HG02852 (cell line): ENCODE measurements around the gene SF3A1.

Experiments
- ATAC-seq: cut with Tn5 transposase; IDR thresholded peaks from one replicate; pipeline ENCODE4 v1.9.1; 2021; ENCODE audit warnings: mild to moderate bottlenecking, moderate library complexity; ENCODE audit not compliant: unreplicated experiment

The SF3A1 gene

GRCh38 chr22:30326255-30326705 is 30.4 kb downstream of the SF3A1 start:
- ATAC-seq, result peak; percentile 28

- ATAC-seq, result no peak
Measured at GRCh38 chr22:30325724-30326254, 30.9 kb downstream of the SF3A1 start.

- no peak for ATAC-seq
Measured at GRCh38 chr22:30325065-30325720, 31.5 kb downstream of the SF3A1 start.

GRCh38 chr22:30324014-30324730 is 32.5 kb downstream of the SF3A1 start:
- no peak for ATAC-seq

- ATAC-seq, result no peak
Measured at GRCh38 chr22:30323246-30323645, 33.4 kb downstream of the SF3A1 start.

GRCh38 chr22:30321461-30321860 is 35.2 kb downstream of the SF3A1 start:
- no peak for ATAC-seq

- no peak for ATAC-seq
Measured at GRCh38 chr22:30320021-30320556, 36.6 kb downstream of the SF3A1 start.

- no peak for ATAC-seq
Measured at GRCh38 chr22:30318799-30319419, 37.8 kb downstream of the SF3A1 start.

- no peak for ATAC-seq
Measured at GRCh38 chr22:30317778-30318177, 38.9 kb downstream of the SF3A1 start.

- ATAC-seq, result no peak
Measured at GRCh38 chr22:30315962-30316576, 40.6 kb downstream of the SF3A1 start.

- ATAC-seq, result peak; percentile 43
Measured at GRCh38 chr22:30314915-30315314, 41.8 kb downstream of the SF3A1 start.

- ATAC-seq, result no peak
Measured at GRCh38 chr22:30313527-30314363, 42.9 kb downstream of the SF3A1 start.

GRCh38 chr22:30312053-30312452 is 44.6 kb downstream of the SF3A1 start:
- ATAC-seq, result no peak

GRCh38 chr22:30310881-30311771 is 45.6 kb downstream of the SF3A1 start:
- no peak for ATAC-seq

GRCh38 chr22:30309951-30310741 is 46.5 kb downstream of the SF3A1 start:
- ATAC-seq, result peak; percentile 37

GRCh38 chr22:30308518-30309230 is 48.0 kb downstream of the SF3A1 start:
- peak; percentile 46 for ATAC-seq

- no peak for ATAC-seq
Measured at GRCh38 chr22:30308093-30308492, 48.6 kb downstream of the SF3A1 start.
